Measurements from ENCODE around the gene USP54.

- TF ChIP-seq CTCF (IDR thresholded peaks at IDR 0.05) (no peak), POLR2A (IDR thresholded peaks at IDR 0.05) (no peak)
Measured at GRCh38 chr10:73589563-73590126, 1.5 kb downstream of the USP54 start.

Measured in testis (tissue), 2 donors.